Central memory CD8-positive, alpha-beta T cell (primary cell): ENCODE measurements around the gene DSCAM.
"Not testable (repeated sequence)": the region's sequence is repeated elsewhere in the genome, so short reads cannot be mapped to it uniquely, and the experiment has no call there.

Source experiments
- ATAC-seq: fragments of 150-1000 bp; cut with Tn5 transposase; replicated peaks from 2 replicates; pipeline ENCODE4 v1.10.0; 2022; ENCODE audit warnings: mild to moderate bottlenecking, moderate FRiP score, moderate number of reproducible peaks; ENCODE audit not compliant: poor library complexity, severe bottlenecking; ENCODE audit errors: extremely low read depth
- DNase-seq, 2 donors: peaks; one replicate each; pipeline ENCODE4 v3.0.0; 2021; ENCODE audit warnings: low spot score in 2 of 2
- H3K27ac Mint-ChIP-seq: one replicate; pipeline ENCODE4 v1.8.0; 2022; ENCODE audit warnings: low read depth, mild to moderate bottlenecking, moderate library complexity, mixed read lengths
- H3K27me3 Mint-ChIP-seq: one replicate; pipeline ENCODE4 v1.8.0; 2022; ENCODE audit warnings: mixed read lengths
- H3K36me3 Mint-ChIP-seq: one replicate; pipeline ENCODE4 v1.8.0; 2022; ENCODE audit warnings: mild to moderate bottlenecking, moderate library complexity, mixed read lengths; ENCODE audit not compliant: insufficient read depth
- H3K4me1 Mint-ChIP-seq: one replicate; pipeline ENCODE4 v1.8.0; 2022; ENCODE audit warnings: mixed read lengths
- H3K4me3 Mint-ChIP-seq: one replicate; pipeline ENCODE4 v1.8.0; 2022; ENCODE audit warnings: mild to moderate bottlenecking, moderate library complexity, mixed read lengths
- H3K9me3 Mint-ChIP-seq: one replicate; pipeline ENCODE4 v1.8.0; 2022; ENCODE audit warnings: mixed read lengths

Gene DSCAM

GRCh38 chr21:40335704-40336103, 511.3 kb downstream of the DSCAM start:
- DNase-seq (no peak), ATAC-seq (no peak)
- H3K4me1 Mint-ChIP-seq, result no peaks in the 10 kb centered on the region
- peaks cover 20% of the 10 kb centered on the region for H3K9me3 Mint-ChIP-seq
- no peak overlapping the region for H3K27ac Mint-ChIP-seq
- no peaks in the 10 kb centered on the region for H3K36me3 Mint-ChIP-seq
- no peaks in the 10 kb centered on the region for H3K27me3 Mint-ChIP-seq
- H3K4me3 Mint-ChIP-seq, result no peak overlapping the region

- no peaks in the 10 kb centered on the region for H3K27me3 Mint-ChIP-seq
- no peak for DNase-seq
Observed at GRCh38 chr21:40334159-40334558, 512.8 kb downstream of the DSCAM start.

GRCh38 chr21:40333731-40334130, 513.2 kb downstream of the DSCAM start:
- Mint-ChIP-seq H3K27ac (no peak overlapping the region), H3K4me1 (no peaks in the 10 kb centered on the region), H3K36me3 (no peaks in the 10 kb centered on the region), H3K4me3 (no peak overlapping the region), H3K9me3 (peaks cover 19% of the 10 kb centered on the region), H3K27me3 (no peaks in the 10 kb centered on the region)
- DNase-seq (no peak), ATAC-seq (no peak)

More at GRCh38 chr21:40334159-40334558, 512.8 kb downstream of the DSCAM start:
- peaks cover 20% of the 10 kb centered on the region for H3K9me3 Mint-ChIP-seq
- H3K4me3 Mint-ChIP-seq, result no peak overlapping the region
- no peak overlapping the region for H3K27ac Mint-ChIP-seq
- ATAC-seq, result no peak
- no peaks in the 10 kb centered on the region for H3K4me1 Mint-ChIP-seq
- H3K36me3 Mint-ChIP-seq, result no peaks in the 10 kb centered on the region

- DNase-seq (no peak), ATAC-seq (no peak)
- Mint-ChIP-seq H3K36me3 (no peaks in the 10 kb centered on the region), H3K27me3 (no peaks in the 10 kb centered on the region), H3K27ac (no peak overlapping the region), H3K9me3 (peaks cover 15% of the 10 kb centered on the region), H3K4me1 (no peaks in the 10 kb centered on the region), H3K4me3 (no peak overlapping the region)
Observed at GRCh38 chr21:40331804-40332203, 515.2 kb downstream of the DSCAM start.

GRCh38 chr21:40331172-40331571, 515.8 kb downstream of the DSCAM start:
- no peak overlapping the region for H3K27ac Mint-ChIP-seq
- H3K9me3 Mint-ChIP-seq, result peaks cover 15% of the 10 kb centered on the region
- H3K4me1 Mint-ChIP-seq, result no peaks in the 10 kb centered on the region
- ATAC-seq (no peak), DNase-seq (no peak)
- no peaks in the 10 kb centered on the region for H3K27me3 Mint-ChIP-seq
- H3K4me3 Mint-ChIP-seq, result no peak overlapping the region
- H3K36me3 Mint-ChIP-seq, result no peaks in the 10 kb centered on the region

GRCh38 chr21:40324389-40324788, 522.6 kb downstream of the DSCAM start:
- no peaks in the 10 kb centered on the region for H3K27me3 Mint-ChIP-seq
- ATAC-seq, result no peak
- H3K36me3 Mint-ChIP-seq, result no peaks in the 10 kb centered on the region
- no peak for DNase-seq
- peaks cover 21% of the 10 kb centered on the region for H3K9me3 Mint-ChIP-seq
- H3K27ac Mint-ChIP-seq, result no peak overlapping the region
- no peaks in the 10 kb centered on the region for H3K4me1 Mint-ChIP-seq
- H3K4me3 Mint-ChIP-seq, result no peak overlapping the region

- not testable (repeated sequence) for ATAC-seq, H3K4me1 Mint-ChIP-seq, H3K27me3 Mint-ChIP-seq, DNase-seq, H3K36me3 Mint-ChIP-seq, H3K27ac Mint-ChIP-seq, H3K4me3 Mint-ChIP-seq
- H3K9me3 Mint-ChIP-seq, result peaks cover 23% of the 10 kb centered on the region
Observed at GRCh38 chr21:40320718-40321117, 526.2 kb downstream of the DSCAM start.

GRCh38 chr21:40318371-40318770, 528.6 kb downstream of the DSCAM start:
- ATAC-seq (no peak), DNase-seq (no peak)
- Mint-ChIP-seq H3K9me3 (peaks cover 28% of the 10 kb centered on the region), H3K4me3 (no peak overlapping the region), H3K4me1 (no peaks in the 10 kb centered on the region), H3K27ac (no peak overlapping the region), H3K27me3 (no peaks in the 10 kb centered on the region), H3K36me3 (no peaks in the 10 kb centered on the region)

- no peak overlapping the region for H3K4me3 Mint-ChIP-seq
- no peak overlapping the region for H3K27ac Mint-ChIP-seq
- DNase-seq, result no peak
- H3K9me3 Mint-ChIP-seq, result peaks cover 16% of the 10 kb centered on the region
- ATAC-seq, result no peak
- no peaks in the 10 kb centered on the region for H3K27me3 Mint-ChIP-seq
- no peaks in the 10 kb centered on the region for H3K36me3 Mint-ChIP-seq
- H3K4me1 Mint-ChIP-seq, result no peaks in the 10 kb centered on the region
Observed at GRCh38 chr21:40316104-40316503, 530.9 kb downstream of the DSCAM start.

GRCh38 chr21:40315626-40316025, 531.3 kb downstream of the DSCAM start:
- H3K27ac Mint-ChIP-seq, result no peak overlapping the region
- no peak overlapping the region for H3K4me3 Mint-ChIP-seq

GRCh38 chr21:40313260-40313659, 533.7 kb downstream of the DSCAM start:
- H3K9me3 Mint-ChIP-seq, result peaks cover 24% of the 10 kb centered on the region
- H3K4me3 Mint-ChIP-seq, result no peak overlapping the region
- H3K36me3 Mint-ChIP-seq, result no peaks in the 10 kb centered on the region
- no peaks in the 10 kb centered on the region for H3K4me1 Mint-ChIP-seq
- H3K27ac Mint-ChIP-seq, result no peak overlapping the region
- DNase-seq (no peak), ATAC-seq (no peak)
- no peaks in the 10 kb centered on the region for H3K27me3 Mint-ChIP-seq

More at GRCh38 chr21:40315626-40316025, 531.3 kb downstream of the DSCAM start:
- Mint-ChIP-seq H3K27me3 (no peaks in the 10 kb centered on the region), H3K36me3 (no peaks in the 10 kb centered on the region), H3K9me3 (peaks cover 14% of the 10 kb centered on the region), H3K4me1 (no peaks in the 10 kb centered on the region)
- ATAC-seq (no peak), DNase-seq (no peak)

- H3K36me3 Mint-ChIP-seq, result no peaks in the 10 kb centered on the region
- H3K27me3 Mint-ChIP-seq, result no peaks in the 10 kb centered on the region
- no peak overlapping the region for H3K4me3 Mint-ChIP-seq
- no peak for ATAC-seq
- no peak for DNase-seq
- H3K9me3 Mint-ChIP-seq, result peaks cover 37% of the 10 kb centered on the region
- H3K4me1 Mint-ChIP-seq, result no peaks in the 10 kb centered on the region
- no peak overlapping the region for H3K27ac Mint-ChIP-seq
Observed at GRCh38 chr21:40300300-40300699, 546.7 kb downstream of the DSCAM start.

GRCh38 chr21:40299451-40299850, 547.5 kb downstream of the DSCAM start:
- H3K4me3 Mint-ChIP-seq, result no peak overlapping the region
- no peaks in the 10 kb centered on the region for H3K36me3 Mint-ChIP-seq
- no peaks in the 10 kb centered on the region for H3K4me1 Mint-ChIP-seq
- ATAC-seq (no peak), DNase-seq (no peak)
- H3K27ac Mint-ChIP-seq, result no peak overlapping the region
- H3K9me3 Mint-ChIP-seq, result peaks cover 35% of the 10 kb centered on the region
- H3K27me3 Mint-ChIP-seq, result no peaks in the 10 kb centered on the region

GRCh38 chr21:40294345-40294744, 552.6 kb downstream of the DSCAM start:
- H3K9me3 Mint-ChIP-seq, result peaks cover 18% of the 10 kb centered on the region
- no peak for ATAC-seq

More at GRCh38 chr21:40294345-40294744, 552.6 kb downstream of the DSCAM start:
- no peak for DNase-seq
- H3K27ac Mint-ChIP-seq, result no peak overlapping the region
- no peaks in the 10 kb centered on the region for H3K27me3 Mint-ChIP-seq
- no peaks in the 10 kb centered on the region for H3K4me1 Mint-ChIP-seq
- no peaks in the 10 kb centered on the region for H3K36me3 Mint-ChIP-seq
- H3K4me3 Mint-ChIP-seq, result no peak overlapping the region
